GM23248 (cell line): Measurements from ENCODE around the gene KAZN. TPM values are rescaled to one million over a fixed set of nuclear protein-coding genes. Genes with fewer than 3 reads are reported as not detected.

Experiments used
- DNase-seq: peaks from one replicate; pipeline ENCODE4 v3.0.0-alpha.2; 2015
- H2AFZ ChIP-seq: fragments of 200-600 bp; sonication (generic); 2 replicates; pipeline ENCODE4 v1.6.1; 2016; ENCODE audit warnings: antibody characterized with exemption
- H3F3A ChIP-seq: fragments of 200-600 bp; sonication (generic); 2 replicates; pipeline ENCODE4 v1.6.1; 2016; ENCODE audit warnings: mild to moderate bottlenecking, antibody characterized with exemption, mixed run types; ENCODE audit not compliant: insufficient read depth
- H3K27ac ChIP-seq: fragments of 200-600 bp; sonication (generic); 2 replicates; pipeline ENCODE4 v1.5.1; 2016; ENCODE audit warnings: mild to moderate bottlenecking
- H3K27me3 ChIP-seq: fragments of 200-600 bp; sonication (generic); replicated peaks from 2 replicates; pipeline ENCODE4 v1.6.1; 2016; ENCODE audit warnings: mild to moderate bottlenecking; ENCODE audit not compliant: insufficient read depth
- H3K36me3 ChIP-seq: fragments of 200-600 bp; sonication (generic); 2 replicates; pipeline ENCODE4 v1.6.1; 2016; ENCODE audit warnings: low read depth, mild to moderate bottlenecking
- H3K4me1 ChIP-seq: fragments of 200-600 bp; sonication (generic); 2 replicates; pipeline ENCODE4 v1.6.1; 2016; ENCODE audit warnings: mild to moderate bottlenecking; ENCODE audit not compliant: insufficient read depth
- H3K4me2 ChIP-seq: fragments of 200-600 bp; sonication (generic); one replicate; pipeline ENCODE4 v1.6.1; 2016; ENCODE audit warnings: mild to moderate bottlenecking; ENCODE audit not compliant: unreplicated experiment
- H3K4me3 ChIP-seq: fragments of 200-600 bp; sonication (generic); 2 replicates; pipeline ENCODE4 v1.5.1; 2016; ENCODE audit warnings: mild to moderate bottlenecking
- H3K79me2 ChIP-seq: fragments of 200-600 bp; sonication (generic); 2 replicates; pipeline ENCODE4 v1.6.1; 2016; ENCODE audit warnings: mild to moderate bottlenecking; ENCODE audit not compliant: insufficient read depth
- H3K9ac ChIP-seq: fragments of 200-600 bp; sonication (generic); 2 replicates; pipeline ENCODE4 v1.6.1; 2016; ENCODE audit warnings: mild to moderate bottlenecking
- H3K9me2 ChIP-seq: fragments of 200-600 bp; sonication (generic); 2 replicates; pipeline ENCODE4 v1.6.1; 2016; ENCODE audit warnings: mixed run types, mild to moderate bottlenecking, moderate library complexity; ENCODE audit not compliant: insufficient read depth
- H3K9me3 ChIP-seq: fragments of 200-600 bp; sonication (generic); one replicate; pipeline ENCODE4 v1.6.1; 2017; ENCODE audit warnings: low read depth
- H4K20me1 ChIP-seq: fragments of 200-600 bp; sonication (generic); 2 replicates; pipeline ENCODE4 v1.6.0; 2016; ENCODE audit not compliant: insufficient read depth
- EZH2 ChIP-seq: fragments of 200-600 bp; sonication (generic); IDR thresholded peaks from 2 replicates; pipeline ENCODE4 v1.6.1; 2018; ENCODE audit warnings: antibody characterized with exemption, mild to moderate bottlenecking; ENCODE audit not compliant: insufficient read depth, poor library complexity, severe bottlenecking
- EZH2phosphoT487 ChIP-seq: fragments of 200-600 bp; sonication (generic); IDR thresholded peaks from 2 replicates; pipeline ENCODE4 v1.6.1; 2018; ENCODE audit warnings: antibody characterized with exemption, moderate library complexity, mild to moderate bottlenecking, low read depth; ENCODE audit not compliant: insufficient read depth
- WGBS, 2 experiments: methylation state at CpG; one replicate each; pipeline ENCODE4 v1.1.6; 2015 to 2017; ENCODE audit warnings: low lambda C conversion rate in 2 of 2, low coverage in 1 of 2; ENCODE audit errors: missing lambda C conversion rate in 2 of 2; 5-methylcytosine and 5-hydroxymethylcytosine counted together
- in situ Hi-C: fragments of 300-500 bp; cut with MboI; formaldehyde crosslinking; loops from 2 replicates; pipeline ENCODE4 v1.15.0; 2020
- polyA plus RNA-seq: library from polyadenylated mRNA; unstranded; fragments of >200 nt; fragmentation: Nextera tagmentation; extraction: Ambion mirVana; gene quantifications from 2 replicates; pipeline ENCODE4 v1.2.1, GENCODE V29; 2016
- total RNA-seq: library from RNA; depleted of rRNA; stranded (reverse); fragments of >200 nt; shearing (Covaris generic); gene quantifications from 2 replicates; pipeline ENCODE4 v1.2.3, GENCODE V29; 2014

Gene KAZN
- total and polyA plus RNA-seq, 2 experiments from 2014 or later: 4.9 to 7.2 TPM

DNA sequence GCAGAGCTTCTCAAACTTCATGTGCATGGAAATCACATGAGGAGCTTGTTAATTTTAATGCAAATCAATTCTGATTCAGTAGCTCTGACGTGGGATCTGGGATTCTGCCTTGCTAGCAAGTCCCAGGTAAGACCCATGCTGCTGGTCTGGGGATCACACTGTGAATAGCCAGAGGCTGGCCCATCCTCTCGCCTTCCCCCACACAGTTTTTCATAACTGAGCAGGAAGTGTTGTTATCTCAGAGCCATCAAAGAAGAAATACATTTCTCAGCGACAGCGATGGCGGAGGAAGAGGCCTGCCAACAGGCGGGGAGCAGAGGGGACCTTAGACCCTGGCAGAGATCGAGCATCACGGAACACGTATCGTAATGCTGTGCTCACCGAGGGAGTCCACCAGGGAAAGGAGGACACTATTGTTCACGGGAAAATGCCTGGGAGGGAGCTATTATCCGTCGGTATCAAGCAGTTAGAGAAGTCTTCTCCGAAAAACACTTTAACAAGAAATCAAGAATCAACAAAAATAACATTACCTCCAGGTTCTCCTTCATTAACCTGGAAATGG lies 286.2 kb downstream of the KAZN start:
- Histone ChIP-seq H3K9ac (no peak overlapping the region), H3K4me2 (no peak overlapping the region), H3K36me3 (no peaks in the 10 kb centered on the region), H3K9me3 (no peaks in the 10 kb centered on the region), H3K27ac (no peak overlapping the region), H3K9me2 (no peaks in the 10 kb centered on the region), H3K4me1 (peaks cover 15% of the 10 kb centered on the region), H2AFZ (no peak overlapping the region), H3K79me2 (no peaks in the 10 kb centered on the region), H4K20me1 (no peaks in the 10 kb centered on the region), H3K27me3 (no peaks in the 10 kb centered on the region), H3F3A (peaks cover 17% of the 10 kb centered on the region), H3K4me3 (no peak overlapping the region)
- WGBS, 2 experiments: 85 to 89% methylated on average over 15 of the region's 15 CpGs
- in situ Hi-C loops: no loop called here
- TF ChIP-seq EZH2 (no peak), EZH2phosphoT487 (no peak)
- DNase-seq: no peak

DNA sequence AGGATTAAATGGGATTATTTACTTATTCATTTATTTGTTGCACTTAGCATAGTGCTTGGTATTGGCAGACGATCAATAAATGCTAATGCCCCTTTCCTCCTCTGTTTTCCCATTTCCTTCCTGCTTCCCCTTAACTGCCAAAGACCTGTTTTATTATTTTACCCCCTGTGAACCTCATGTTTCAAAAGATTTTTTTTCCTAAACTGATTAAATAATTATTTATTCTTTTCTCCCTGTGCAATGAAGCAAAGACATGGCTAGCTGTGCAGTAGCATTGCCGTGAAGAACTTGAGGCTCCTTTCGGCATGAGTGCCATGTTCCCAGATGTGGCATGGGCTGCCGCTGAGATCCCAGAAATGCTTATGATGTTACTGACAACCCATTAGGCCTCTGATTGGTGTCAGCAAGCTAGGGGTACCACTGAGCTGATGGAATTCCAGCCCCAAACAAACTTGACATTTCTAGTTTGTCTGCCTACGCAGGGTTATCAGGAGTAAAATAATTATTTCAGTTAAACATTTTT lies 288.6 kb downstream of the KAZN start:
- H3K9me2 ChIP-seq: no peaks in the 10 kb centered on the region
- no peak overlapping the region for H3K9ac ChIP-seq
- H3K4me2 ChIP-seq: no peak overlapping the region
- H3K4me3 ChIP-seq: no peak overlapping the region
- H3K4me1 ChIP-seq: no peaks in the 10 kb centered on the region
- no peaks in the 10 kb centered on the region for H3F3A ChIP-seq
- no peak overlapping the region for H3K27ac ChIP-seq
- H4K20me1 ChIP-seq: no peaks in the 10 kb centered on the region
- no peaks in the 10 kb centered on the region for H3K27me3 ChIP-seq
- DNase-seq: no peak
- in situ Hi-C loops: no loop called here
- H2AFZ ChIP-seq: no peak overlapping the region
- WGBS, 2 experiments: 93 to 94% methylated on average over 5 of the region's 5 CpGs
- no peaks in the 10 kb centered on the region for H3K79me2 ChIP-seq
- H3K9me3 ChIP-seq: no peaks in the 10 kb centered on the region
- TF ChIP-seq EZH2phosphoT487 (no peak), EZH2 (no peak)
- H3K36me3 ChIP-seq: no peaks in the 10 kb centered on the region

DNA sequence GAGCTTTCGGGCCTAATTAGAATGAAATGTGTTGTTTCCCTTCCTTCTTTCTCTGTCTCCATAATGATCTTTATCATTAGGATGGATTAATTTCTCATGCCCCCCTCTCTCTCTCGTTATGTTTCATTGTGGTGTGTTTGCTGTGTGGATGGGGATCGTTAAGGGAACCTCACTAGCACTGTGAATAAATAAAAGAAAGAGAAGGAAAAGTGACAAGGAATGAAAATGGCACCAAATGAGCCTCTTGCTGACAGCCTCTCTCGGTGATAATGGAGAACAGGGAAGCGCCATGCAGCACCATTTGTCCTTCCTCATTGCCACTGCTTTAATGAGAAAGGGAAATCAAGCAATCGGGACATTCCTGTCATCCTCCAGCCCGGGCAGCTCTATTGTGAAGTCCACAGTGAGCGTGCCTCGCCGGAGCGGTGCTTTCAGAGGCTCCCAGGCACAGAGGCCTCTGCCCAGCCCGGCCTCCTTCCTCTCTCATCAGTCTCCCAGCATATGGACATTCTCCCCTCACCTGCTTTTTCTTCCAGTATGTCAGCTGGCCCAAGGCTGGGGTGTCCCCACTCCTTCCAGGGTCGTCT lies 289.4 kb downstream of the KAZN start:
- H3K4me3 ChIP-seq: no peak overlapping the region
- H3F3A ChIP-seq: no peaks in the 10 kb centered on the region
- no peaks in the 10 kb centered on the region for H3K9me3 ChIP-seq
- H4K20me1 ChIP-seq: no peaks in the 10 kb centered on the region
- H2AFZ ChIP-seq: no peak overlapping the region
- no peak overlapping the region for H3K27ac ChIP-seq
- H3K27me3 ChIP-seq: no peaks in the 10 kb centered on the region
- no peaks in the 10 kb centered on the region for H3K9me2 ChIP-seq
- no peaks in the 10 kb centered on the region for H3K36me3 ChIP-seq
- in situ Hi-C loops: no loop called here
- H3K9ac ChIP-seq: no peak overlapping the region
- H3K4me2 ChIP-seq: no peak overlapping the region
- TF ChIP-seq EZH2: no peak
- TF ChIP-seq EZH2phosphoT487: no peak
- no peak for DNase-seq
- WGBS, 2 experiments: 74 to 83% methylated on average over 13 of the region's 13 CpGs
- no peaks in the 10 kb centered on the region for H3K4me1 ChIP-seq
- no peaks in the 10 kb centered on the region for H3K79me2 ChIP-seq

DNA sequence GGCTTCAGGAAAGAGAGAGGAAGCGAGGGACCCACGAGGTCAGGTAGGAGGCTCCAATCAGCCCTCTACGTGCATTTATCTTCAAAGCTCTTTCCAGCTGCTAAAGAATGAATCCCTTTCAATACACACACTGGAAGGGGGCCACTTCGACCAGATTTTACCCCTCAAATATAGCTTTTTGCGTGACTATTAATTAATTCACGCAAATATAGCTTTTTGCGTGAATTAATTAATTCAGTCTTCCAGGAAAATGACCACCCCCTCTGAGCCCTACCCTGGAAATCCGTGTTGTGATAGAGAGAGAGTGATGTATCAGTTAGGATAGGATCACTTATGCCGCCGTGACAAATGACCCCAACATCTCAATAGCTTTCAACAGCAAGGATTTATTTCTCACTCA lies 289.9 kb downstream of the KAZN start:
- no peak overlapping the region for H3K4me3 ChIP-seq
- H3K27ac ChIP-seq: no peak overlapping the region
- H3K9me3 ChIP-seq: no peaks in the 10 kb centered on the region
- H3K4me2 ChIP-seq: no peak overlapping the region
- H3K9ac ChIP-seq: no peak overlapping the region
- H3K36me3 ChIP-seq: no peaks in the 10 kb centered on the region
- in situ Hi-C loops: no loop called here
- H2AFZ ChIP-seq: no peak overlapping the region
- TF ChIP-seq EZH2: no peak
- TF ChIP-seq EZH2phosphoT487: no peak
- H3K27me3 ChIP-seq: no peaks in the 10 kb centered on the region
- H3F3A ChIP-seq: no peaks in the 10 kb centered on the region
- H3K79me2 ChIP-seq: no peaks in the 10 kb centered on the region
- WGBS, 2 experiments: 77 to 82% methylated on average over 10 of the region's 10 CpGs
- no peaks in the 10 kb centered on the region for H3K9me2 ChIP-seq
- DNase-seq: no peak
- H4K20me1 ChIP-seq: no peaks in the 10 kb centered on the region
- H3K4me1 ChIP-seq: no peaks in the 10 kb centered on the region
